ENCODE results near the gene TEX52.
"Not testable (repeated sequence)": the region's sequence is repeated elsewhere in the genome, so short reads cannot be mapped to it uniquely, and the experiment has no call there.

Gene TEX52

GRCh38 chr12:2857021-2857431, at the start of gene TEX52:
TEX52 (minus strand) TSS chr12:2857039; CDS start chr12:2857026, 13 bp downstream.
- peak; percentile 30 for DNase-seq (ENCODE audit: low spot score)

- no peak for DNase-seq (ENCODE audit: low spot score)
Observed at GRCh38 chr12:2904260-2904659, 47.4 kb upstream of the TEX52 start.

- DNase-seq (ENCODE audit: low spot score), result no peak
Observed at GRCh38 chr12:2902272-2902880, 45.5 kb upstream of the TEX52 start.

DNA sequence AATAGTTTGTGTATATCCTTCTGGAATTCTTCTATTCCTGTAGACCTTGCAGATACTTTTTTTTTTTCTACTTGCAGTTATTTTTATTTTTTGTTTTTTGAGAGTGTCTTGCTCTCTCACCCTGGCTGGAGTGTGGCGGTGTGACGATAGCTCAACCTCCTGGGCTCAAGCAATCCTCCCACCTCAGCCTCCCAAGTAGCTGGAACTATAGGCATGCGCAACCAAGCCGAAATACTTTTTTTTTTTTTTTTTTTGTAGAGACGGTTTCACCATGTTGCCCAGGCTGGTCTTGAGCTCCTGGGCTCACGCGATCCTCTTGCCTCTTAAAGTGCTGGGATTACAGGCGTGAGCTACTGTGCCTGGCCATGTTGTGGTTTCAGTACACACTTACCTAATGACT, 43.8 kb upstream of the TEX52 start:
- DNase-seq (ENCODE audit: low spot score), result no peak

GRCh38 chr12:2897418-2897817, 40.6 kb upstream of the TEX52 start:
- no peak for DNase-seq (ENCODE audit: low spot score)

DNA sequence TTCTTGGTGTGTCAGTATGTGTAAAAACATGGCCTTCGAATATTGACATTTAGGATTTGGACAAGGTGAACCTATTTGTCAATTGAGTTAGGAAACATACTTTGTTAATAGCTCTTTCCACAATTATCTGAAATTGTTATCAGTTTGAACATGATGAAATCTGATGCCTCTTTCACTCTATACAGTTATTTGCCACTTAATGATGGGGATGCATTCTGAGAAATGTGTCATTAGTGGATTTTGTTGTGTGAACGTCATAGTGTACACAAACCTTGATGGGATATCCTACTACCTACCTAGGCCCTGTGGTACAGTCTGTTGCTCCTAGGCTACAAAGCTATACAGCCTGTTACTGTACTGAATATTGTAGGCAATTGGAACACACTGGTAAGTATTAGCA, 38.7 kb upstream of the TEX52 start:
- no peak for DNase-seq (ENCODE audit: low spot score)

GRCh38 chr12:2895051-2895451, 38.2 kb upstream of the TEX52 start:
- no peak for DNase-seq (ENCODE audit: low spot score)

GRCh38 chr12:2893007-2893406, 36.2 kb upstream of the TEX52 start:
- no peak for DNase-seq (ENCODE audit: low spot score)

GRCh38 chr12:2892246-2892645, 35.4 kb upstream of the TEX52 start:
- DNase-seq (ENCODE audit: low spot score), result no peak

- DNase-seq (ENCODE audit: low spot score), result peak; percentile 79
Observed at GRCh38 chr12:2891240-2892053, 34.6 kb upstream of the TEX52 start.

DNA sequence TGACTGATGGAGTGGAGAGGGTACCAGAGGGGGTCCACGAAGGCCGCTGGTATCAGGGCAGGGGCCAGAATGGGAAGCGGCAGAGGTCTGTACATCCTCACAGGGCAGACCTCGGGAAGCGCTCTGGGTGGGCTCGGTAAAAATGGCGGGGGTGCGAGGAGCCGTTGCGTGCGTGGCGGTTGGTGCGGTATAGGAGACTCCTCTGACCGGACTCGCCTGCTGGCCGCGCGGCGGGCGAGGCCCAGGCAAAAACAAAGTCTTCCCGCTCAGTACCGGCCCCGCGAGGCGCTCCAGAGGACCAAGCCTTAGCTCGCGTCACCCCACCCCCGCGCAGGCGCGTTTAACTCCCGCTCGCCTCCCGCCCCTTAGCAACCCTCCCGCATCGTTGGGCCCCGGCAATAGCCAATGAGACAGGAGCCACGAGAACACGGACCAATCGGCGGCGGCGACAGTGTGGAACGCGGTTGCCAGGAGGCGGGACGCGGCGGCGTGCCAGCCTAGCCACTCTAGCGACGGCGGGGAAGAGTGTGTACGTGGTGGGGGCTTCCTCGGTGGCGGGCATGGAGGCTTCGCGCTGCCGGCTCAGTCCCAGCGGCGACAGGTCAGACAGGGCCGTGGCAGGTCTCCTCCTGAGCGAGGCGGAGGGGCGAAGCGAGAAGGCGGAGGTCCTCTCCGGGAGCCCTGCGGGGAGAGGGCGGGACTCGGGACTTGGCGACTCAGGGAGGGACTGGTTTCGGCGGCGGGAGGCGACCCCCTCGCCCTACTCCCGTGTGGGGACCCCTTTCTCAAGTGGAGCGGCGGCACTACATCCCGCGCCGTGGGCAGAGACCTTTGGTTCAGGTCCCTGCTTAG, 33.8 kb upstream of the TEX52 start, which contains the start of gene TULP3:
TSS of gene TULP3 (plus strand) at position 504 of the 852 bp plus-strand sequence. CDS start at position 561, 57 bp downstream.
- DNase-seq (ENCODE audit: low spot score), result peak; percentile 99

DNA sequence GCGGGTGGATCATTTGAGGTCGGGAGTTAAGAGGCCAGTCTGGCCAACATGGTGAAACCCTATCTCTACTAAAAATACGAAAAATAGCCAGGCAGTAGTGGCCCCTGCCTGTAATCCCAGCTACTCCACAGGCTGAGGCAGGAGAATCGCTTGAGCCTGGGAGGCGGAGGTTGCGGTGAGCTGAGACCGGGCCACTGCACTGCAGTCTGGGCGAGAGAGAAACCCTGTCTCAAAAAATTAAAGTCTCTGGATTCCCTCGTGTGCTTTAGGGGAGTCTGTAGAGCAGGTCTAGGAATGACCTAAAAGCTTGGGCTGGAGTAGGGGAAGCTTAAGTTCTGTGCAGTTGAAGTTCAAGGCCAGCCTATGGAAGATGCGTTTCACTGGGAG, 33.2 kb upstream of the TEX52 start:
- DNase-seq (ENCODE audit: low spot score), result no peak

DNA sequence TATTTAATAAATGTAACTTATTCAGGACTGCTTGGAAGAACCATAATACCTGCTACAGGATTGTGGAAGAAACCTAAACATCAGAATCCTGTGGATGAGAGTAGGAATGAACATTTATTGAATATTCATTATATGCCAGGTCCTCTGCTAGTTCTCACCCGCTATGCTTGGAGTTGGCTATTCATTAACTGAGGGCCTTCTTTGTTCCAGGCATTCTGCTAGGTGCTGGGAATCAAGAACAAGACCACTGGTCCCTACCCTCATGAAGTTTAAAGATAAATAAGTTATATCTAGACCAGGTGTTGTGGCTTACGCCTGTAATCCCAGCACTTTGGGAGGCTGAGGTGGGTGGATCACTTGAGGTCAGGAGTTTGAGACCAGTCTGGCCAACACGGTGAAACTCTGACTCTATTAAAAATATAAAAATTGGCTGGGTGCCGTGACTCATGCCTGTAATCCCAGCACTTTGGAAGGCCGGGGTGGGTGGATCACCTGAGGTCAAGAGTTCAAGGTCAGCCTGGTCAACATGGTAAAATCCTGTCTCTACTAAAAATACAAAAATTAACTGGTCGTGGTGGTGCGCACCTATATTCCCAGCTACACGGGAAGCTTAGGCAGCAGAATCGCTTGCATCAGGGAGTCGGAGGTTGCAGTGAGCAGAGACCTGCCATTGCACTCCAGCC, 30.1 kb upstream of the TEX52 start:
- no peak for DNase-seq (ENCODE audit: low spot score)

DNA sequence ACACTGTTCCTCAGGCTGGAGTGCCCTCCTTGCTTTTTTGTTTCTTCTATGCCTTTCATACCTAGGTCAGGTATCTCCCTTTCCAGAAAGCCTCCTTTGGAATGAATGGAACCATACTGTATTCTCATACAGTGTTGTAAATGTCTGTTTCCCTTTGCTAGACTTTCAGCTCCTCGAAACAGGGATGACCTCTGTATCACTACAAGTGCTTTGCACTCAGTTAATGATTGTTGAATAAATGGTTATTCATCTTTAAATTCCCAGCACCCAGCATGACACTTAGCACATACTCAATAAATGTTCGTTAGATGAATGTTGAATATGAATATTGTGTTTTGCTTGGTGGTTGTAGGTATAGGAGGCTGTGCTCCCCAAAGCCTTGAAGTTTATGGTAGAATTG, 28.0 kb upstream of the TEX52 start:
- DNase-seq (ENCODE audit: low spot score), result no peak

DNA sequence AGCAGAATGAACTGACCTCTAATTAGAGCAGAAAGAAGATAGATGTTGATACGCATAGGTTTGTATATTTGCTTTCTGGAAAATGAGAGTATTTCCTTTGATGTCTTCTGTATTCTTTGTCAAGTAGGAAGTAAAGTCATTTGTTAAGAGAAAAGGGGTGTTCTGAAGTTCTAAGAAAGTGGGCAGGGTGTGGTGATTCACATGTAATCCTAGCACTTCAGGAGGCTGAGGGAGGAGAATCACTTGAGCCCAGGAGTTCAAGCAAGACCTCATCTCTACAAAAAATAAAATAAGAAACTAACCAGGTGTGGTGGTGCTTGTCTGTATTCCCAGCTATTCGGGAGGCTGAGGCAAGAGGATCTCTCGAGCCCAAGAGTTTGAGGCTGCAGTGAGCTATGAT, 23.0 kb upstream of the TEX52 start:
- no peak for DNase-seq (ENCODE audit: low spot score)

GRCh38 chr12:2877953-2878732, 21.3 kb upstream of the TEX52 start:
- DNase-seq (ENCODE audit: low spot score), result no peak

- peak; percentile 96 for DNase-seq (ENCODE audit: low spot score)
Observed at GRCh38 chr12:2877047-2877952, 20.5 kb upstream of the TEX52 start, which contains the start of the genes FOXM1 and RHNO1. FOXM1 (minus strand) TSS chr12:2877174; CDS start chr12:2874478, 2,696 bp downstream. RHNO1 (plus strand) TSS chr12:2877223; CDS start chr12:2885367, 8,144 bp downstream.

- peak; percentile 55 for DNase-seq (ENCODE audit: low spot score)
Observed at GRCh38 chr12:2876431-2877046, 19.7 kb upstream of the TEX52 start.

GRCh38 chr12:2868986-2869632, 12.3 kb upstream of the TEX52 start:
- not testable (repeated sequence) for DNase-seq (ENCODE audit: low spot score)
